Activated T-helper 17 cell treated with anti-CD3 and anti-CD28 coated beads, Interleukin-2, amount 50 U/mL, for 72 hours (primary cell): ENCODE measurements around the gene BCLAF1. TPM values are rescaled to one million over a fixed set of nuclear protein-coding genes. Genes with fewer than 3 reads are reported as not detected.
A peak's percentile ranks its signal among the peaks of the same experiment; 100 is the strongest.

Experiments
- ATAC-seq: fragments of 150-1000 bp; cut with Tn5 transposase; replicated peaks from 2 replicates; pipeline ENCODE4 v1.10.0; 2021; ENCODE audit warnings: mild to moderate bottlenecking, moderate library complexity
- H3K27ac Mint-ChIP-seq: one replicate; pipeline ENCODE4 v1.8.0; 2022; ENCODE audit warnings: mixed read lengths
- H3K27me3 Mint-ChIP-seq: one replicate; pipeline ENCODE4 v1.8.0; 2022; ENCODE audit warnings: mixed read lengths
- H3K36me3 Mint-ChIP-seq: one replicate; pipeline ENCODE4 v1.8.0; 2022; ENCODE audit warnings: low read depth, mild to moderate bottlenecking, mixed read lengths
- H3K4me1 Mint-ChIP-seq: one replicate; pipeline ENCODE4 v1.8.0; 2022; ENCODE audit warnings: mixed read lengths
- H3K4me3 Mint-ChIP-seq: one replicate; pipeline ENCODE4 v1.8.0; 2022; ENCODE audit warnings: mild to moderate bottlenecking, mixed read lengths
- H3K9me3 Mint-ChIP-seq: one replicate; pipeline ENCODE4 v1.8.0; 2022; ENCODE audit warnings: mixed read lengths
- total RNA-seq, 2 donors: library from RNA; stranded (reverse); gene quantifications; one replicate each; pipeline ENCODE4 v1.2.3, GENCODE V29; 2022

The BCLAF1 gene
- total RNA-seq, 2 donors from 2014 or later: 138 to 191 TPM

GRCh38 chr6:136290410-136291010 is 864 bp upstream of the BCLAF1 start:
- Mint-ChIP-seq H3K36me3 (peaks cover 51% of the 10 kb centered on the region), H3K9me3 (no peaks in the 10 kb centered on the region), H3K27ac (peak overlapping the region; percentile 100), H3K27me3 (no peaks in the 10 kb centered on the region), H3K4me1 (peaks cover 10% of the 10 kb centered on the region), H3K4me3 (peak overlapping the region; percentile 99)
- ATAC-seq: peak; percentile 56

DNA sequence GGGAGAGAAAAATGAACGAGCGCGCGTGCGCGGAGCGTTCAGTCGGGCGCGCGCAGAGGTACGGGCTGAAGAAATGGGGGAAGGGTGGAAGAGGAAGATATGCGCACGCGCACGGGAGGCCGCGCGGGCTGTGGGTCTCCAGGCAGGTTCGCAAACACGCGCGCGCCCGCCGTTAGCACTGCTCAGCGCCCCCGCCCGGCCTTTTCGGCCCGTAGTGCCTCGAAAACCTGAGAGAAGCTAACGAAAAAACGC is 393 bp downstream of the BCLAF1 start:
- peaks cover 23% of the 10 kb centered on the region for H3K4me1 Mint-ChIP-seq
- peak overlapping the region; percentile 100 for H3K27ac Mint-ChIP-seq
- no peaks in the 10 kb centered on the region for H3K9me3 Mint-ChIP-seq
- peaks cover 63% of the 10 kb centered on the region for H3K36me3 Mint-ChIP-seq
- H3K27me3 Mint-ChIP-seq: no peaks in the 10 kb centered on the region
- H3K4me3 Mint-ChIP-seq: peak overlapping the region; percentile 99
- peak; percentile 61 for ATAC-seq

DNA sequence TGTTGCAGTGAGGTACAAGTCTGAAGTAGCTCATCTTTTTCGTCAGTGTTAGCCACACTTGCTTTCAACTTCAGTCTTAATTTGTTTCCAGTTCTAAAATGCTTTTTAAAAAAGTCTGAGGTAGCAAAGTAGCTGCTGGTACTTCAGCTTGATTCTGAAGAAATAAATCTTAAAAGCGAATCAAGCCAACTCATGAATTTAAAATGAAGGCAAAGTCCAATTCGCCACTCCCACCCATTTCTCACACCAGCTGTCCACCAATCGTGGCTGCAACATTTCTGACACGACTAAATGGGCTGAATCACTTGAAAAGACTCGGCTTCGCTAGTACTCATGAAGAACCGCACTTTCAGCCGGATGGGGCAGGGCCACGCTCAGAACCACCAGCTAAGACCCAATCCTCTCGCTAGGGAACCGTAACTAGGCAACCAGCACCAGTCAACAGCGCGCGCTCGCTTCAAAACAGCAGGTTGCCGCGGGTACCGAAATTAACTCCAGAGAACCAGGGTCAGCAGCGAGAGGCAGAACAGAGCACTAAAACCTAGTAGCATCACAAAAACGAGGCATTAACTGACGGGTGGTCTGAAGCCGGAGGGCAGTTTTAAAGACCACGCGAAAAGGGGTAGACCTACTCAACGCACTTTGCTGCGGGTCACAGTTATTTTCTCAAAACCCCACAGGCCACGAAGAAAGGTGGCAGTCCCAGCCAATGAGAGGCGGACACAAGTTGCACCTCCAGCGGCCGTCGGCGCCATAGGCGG is 900 bp downstream of the BCLAF1 start:
- Mint-ChIP-seq H3K36me3 (peaks cover 66% of the 10 kb centered on the region), H3K27ac (peak overlapping the region; percentile 100), H3K4me3 (peak overlapping the region; percentile 99), H3K4me1 (peaks cover 24% of the 10 kb centered on the region), H3K27me3 (no peaks in the 10 kb centered on the region), H3K9me3 (no peaks in the 10 kb centered on the region)
- peak; percentile 60 for ATAC-seq

DNA sequence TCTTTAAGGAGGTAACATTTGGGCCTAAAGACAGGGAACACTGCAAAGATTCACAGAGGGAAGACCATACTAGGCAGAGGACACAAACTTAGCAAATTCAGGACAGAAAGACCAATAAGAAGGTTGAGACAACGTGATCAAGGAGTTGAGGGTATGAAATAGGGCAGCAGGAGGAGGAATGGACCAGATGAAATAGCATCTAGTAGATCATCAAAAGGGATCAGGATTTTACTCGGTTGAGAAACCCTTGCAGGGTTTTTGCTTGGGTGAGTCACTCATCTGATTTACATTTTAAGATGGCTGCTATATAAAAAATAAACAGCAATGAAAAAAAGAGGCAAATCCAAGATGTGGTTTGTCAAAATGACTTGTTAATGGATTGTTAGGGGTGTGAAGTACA is 4.7 kb downstream of the BCLAF1 start:
- H3K27me3 Mint-ChIP-seq: no peaks in the 10 kb centered on the region
- no peaks in the 10 kb centered on the region for H3K9me3 Mint-ChIP-seq
- H3K4me3 Mint-ChIP-seq: peak overlapping the region; percentile 99
- H3K4me1 Mint-ChIP-seq: peaks cover 42% of the 10 kb centered on the region
- peaks cover 95% of the 10 kb centered on the region for H3K36me3 Mint-ChIP-seq
- H3K27ac Mint-ChIP-seq: peak overlapping the region; percentile 82
- ATAC-seq: no peak

DNA sequence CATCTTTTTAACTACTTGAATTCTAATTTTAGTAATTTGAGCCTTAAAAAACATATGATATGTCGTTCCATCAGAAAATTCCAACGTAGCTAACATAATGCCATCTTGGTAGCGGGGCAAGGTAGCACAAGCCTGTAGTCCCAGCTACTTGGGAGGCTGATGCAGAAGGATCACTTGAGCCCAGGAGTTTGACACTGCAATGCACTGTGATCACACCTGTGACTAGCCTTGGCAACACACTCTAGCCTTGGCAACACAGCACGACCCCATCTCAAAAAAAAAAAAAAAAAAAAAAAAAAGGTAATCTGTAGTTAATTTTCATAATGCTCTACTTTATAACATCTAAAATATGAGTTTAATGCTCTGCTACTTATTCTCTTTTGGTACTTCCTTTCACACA is 6.7 kb downstream of the BCLAF1 start:
- ATAC-seq: no peak
- Mint-ChIP-seq H3K4me3 (peak overlapping the region; percentile 99), H3K36me3 (peaks cover 95% of the 10 kb centered on the region), H3K9me3 (no peaks in the 10 kb centered on the region), H3K27ac (peak overlapping the region; percentile 78), H3K27me3 (no peaks in the 10 kb centered on the region), H3K4me1 (peaks cover 38% of the 10 kb centered on the region)

GRCh38 chr6:136280032-136280609 is 9.5 kb downstream of the BCLAF1 start:
- Mint-ChIP-seq H3K27ac (no peak overlapping the region), H3K4me3 (no peak overlapping the region), H3K4me1 (peaks cover 38% of the 10 kb centered on the region), H3K27me3 (no peaks in the 10 kb centered on the region), H3K9me3 (no peaks in the 10 kb centered on the region), H3K36me3 (peaks cover 97% of the 10 kb centered on the region)
- no peak for ATAC-seq

DNA sequence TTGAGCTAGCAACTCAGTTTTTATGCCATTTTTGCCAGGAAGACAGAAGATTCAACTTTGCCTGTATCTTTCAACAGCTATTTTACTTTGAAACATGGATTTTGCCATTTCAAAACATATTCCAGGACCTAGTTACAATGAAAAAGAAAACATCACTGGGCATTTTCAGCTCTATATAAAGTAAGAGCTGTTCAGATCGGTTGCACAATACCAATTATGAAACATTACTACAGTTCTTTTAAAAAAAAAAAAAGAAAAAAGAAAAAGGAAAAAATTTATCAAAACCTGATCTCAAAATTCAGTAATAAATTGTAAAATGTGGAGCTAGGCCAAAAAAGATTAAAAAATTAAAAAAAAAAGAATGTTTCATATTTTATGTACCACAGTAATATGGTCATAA is 15.6 kb downstream of the BCLAF1 start:
- H3K9me3 Mint-ChIP-seq: no peaks in the 10 kb centered on the region
- no peaks in the 10 kb centered on the region for H3K27me3 Mint-ChIP-seq
- H3K36me3 Mint-ChIP-seq: peaks cover 100% of the 10 kb centered on the region
- H3K4me1 Mint-ChIP-seq: peaks cover 20% of the 10 kb centered on the region
- no peak for ATAC-seq
- H3K4me3 Mint-ChIP-seq: no peak overlapping the region
- no peak overlapping the region for H3K27ac Mint-ChIP-seq

- no peaks in the 10 kb centered on the region for H3K9me3 Mint-ChIP-seq
- no peaks in the 10 kb centered on the region for H3K27me3 Mint-ChIP-seq
- ATAC-seq: no peak
- H3K36me3 Mint-ChIP-seq: peaks cover 100% of the 10 kb centered on the region
- peak overlapping the region; percentile 69 for H3K27ac Mint-ChIP-seq
- H3K4me3 Mint-ChIP-seq: no peak overlapping the region
- peaks cover 19% of the 10 kb centered on the region for H3K4me1 Mint-ChIP-seq
These were observed 24.5 kb downstream of the BCLAF1 start for GRCh38 chr6:136265101-136265500.

DNA sequence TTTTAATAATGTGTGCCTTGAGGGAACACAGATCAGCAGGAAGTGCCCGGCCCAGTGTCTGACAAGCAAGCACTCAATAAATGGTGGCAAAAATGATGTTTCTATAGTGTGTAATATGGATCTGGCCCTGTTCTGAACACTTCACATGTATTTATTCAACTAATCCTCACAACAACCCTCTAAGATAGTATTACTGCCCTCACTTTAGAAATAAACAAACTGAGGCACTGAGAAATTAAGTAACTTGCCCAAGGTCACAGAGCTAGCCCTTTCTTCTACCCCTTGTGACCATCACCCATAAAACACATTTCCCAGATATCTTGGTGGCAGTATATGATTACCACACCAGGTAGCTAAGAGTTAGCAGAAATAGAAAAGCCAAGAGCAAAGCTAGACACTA is 26.7 kb downstream of the BCLAF1 start:
- H3K9me3 Mint-ChIP-seq: no peaks in the 10 kb centered on the region
- H3K36me3 Mint-ChIP-seq: peaks cover 100% of the 10 kb centered on the region
- H3K4me3 Mint-ChIP-seq: no peak overlapping the region
- H3K4me1 Mint-ChIP-seq: peaks cover 19% of the 10 kb centered on the region
- H3K27me3 Mint-ChIP-seq: no peaks in the 10 kb centered on the region
- no peak overlapping the region for H3K27ac Mint-ChIP-seq
- ATAC-seq: no peak

- Mint-ChIP-seq H3K36me3 (peaks cover 46% of the 10 kb centered on the region), H3K9me3 (no peaks in the 10 kb centered on the region), H3K27me3 (no peaks in the 10 kb centered on the region), H3K4me1 (peaks cover 24% of the 10 kb centered on the region), H3K27ac (peak overlapping the region; percentile 20), H3K4me3 (no peak overlapping the region)
- no peak for ATAC-seq
These were observed 34.7 kb downstream of the BCLAF1 start for GRCh38 chr6:136254851-136255466.

DNA sequence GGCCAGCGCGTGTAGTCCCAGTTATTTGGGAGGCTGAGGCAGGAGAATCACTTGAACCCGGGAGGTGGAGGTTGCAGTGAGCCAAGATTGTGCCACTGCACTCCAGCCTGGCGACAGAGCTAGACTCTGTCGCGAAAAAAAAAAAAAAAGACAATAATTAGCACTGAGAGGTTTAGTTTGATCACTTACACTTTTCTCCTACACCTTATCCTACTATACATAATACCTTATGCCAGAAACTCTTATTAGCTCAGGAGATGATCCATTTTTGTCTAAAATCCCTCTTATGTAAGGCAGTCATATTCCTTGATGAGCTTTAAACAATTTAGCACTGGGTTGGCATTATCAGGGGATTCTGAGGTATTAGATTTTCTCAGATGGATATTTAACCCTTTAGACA is 35.9 kb downstream of the BCLAF1 start:
- Mint-ChIP-seq H3K4me3 (no peak overlapping the region), H3K4me1 (peaks cover 29% of the 10 kb centered on the region), H3K9me3 (no peaks in the 10 kb centered on the region), H3K36me3 (peaks cover 46% of the 10 kb centered on the region), H3K27ac (no peak overlapping the region), H3K27me3 (no peaks in the 10 kb centered on the region)
- ATAC-seq: no peak

GRCh38 chr6:136252441-136252840 is 37.2 kb downstream of the BCLAF1 start:
- Mint-ChIP-seq H3K27ac (peak overlapping the region; percentile 64), H3K4me3 (no peak overlapping the region), H3K4me1 (peaks cover 32% of the 10 kb centered on the region), H3K9me3 (no peaks in the 10 kb centered on the region), H3K27me3 (no peaks in the 10 kb centered on the region), H3K36me3 (peaks cover 39% of the 10 kb centered on the region)
- ATAC-seq: no peak

- Mint-ChIP-seq H3K36me3 (peaks cover 38% of the 10 kb centered on the region), H3K4me3 (peak overlapping the region; percentile 97), H3K27ac (peak overlapping the region; percentile 92), H3K4me1 (peaks cover 32% of the 10 kb centered on the region), H3K27me3 (no peaks in the 10 kb centered on the region), H3K9me3 (no peaks in the 10 kb centered on the region)
- ATAC-seq: no peak
These were observed 38.3 kb downstream of the BCLAF1 start for GRCh38 chr6:136251394-136251793.

DNA sequence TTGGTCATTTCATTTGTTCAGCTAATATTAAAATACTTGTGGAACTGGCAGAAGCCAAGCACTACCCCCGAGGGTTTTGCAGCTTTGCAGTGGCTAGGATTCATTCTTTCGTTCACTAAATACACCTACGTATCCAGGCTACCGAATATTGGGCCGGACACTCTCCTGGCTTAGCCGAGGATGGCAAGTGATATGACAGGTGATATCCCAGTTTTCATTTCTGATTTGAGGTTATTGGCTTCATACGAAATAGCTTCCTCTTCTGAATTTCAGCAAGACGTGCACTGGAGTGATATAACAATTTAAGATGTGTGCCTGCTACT is 39.0 kb downstream of the BCLAF1 start:
- H3K4me1 Mint-ChIP-seq: peaks cover 32% of the 10 kb centered on the region
- no peaks in the 10 kb centered on the region for H3K9me3 Mint-ChIP-seq
- peak; percentile 4 for ATAC-seq
- H3K4me3 Mint-ChIP-seq: peak overlapping the region; percentile 97
- H3K27me3 Mint-ChIP-seq: no peaks in the 10 kb centered on the region
- H3K36me3 Mint-ChIP-seq: peaks cover 43% of the 10 kb centered on the region
- H3K27ac Mint-ChIP-seq: peak overlapping the region; percentile 92
